Cardiac fibroblast (primary cell): ENCODE measurements around the gene ATG14.
"Not testable (repeated sequence)": the region's sequence is repeated elsewhere in the genome, so short reads cannot be mapped to it uniquely, and the experiment has no call there.

Experiments
- DNase-seq, 2 donors: peaks; one replicate each; pipeline versions ENCODE4 v3.0.0 to v3.0.0-alpha.2; 2010; ENCODE audit warnings: low read depth in 2 of 2
- H3K4me3 ChIP-seq, 2 donors: replicated peaks in 1 of 2; 1 replicate in 1 of 2; 2 replicates in 1 of 2; pipeline ENCODE4 v1.5.1; 2011; ENCODE audit warnings: low read depth in 2 of 2, low read length in 2 of 2, mild to moderate bottlenecking in 2 of 2, moderate library complexity in 1 of 2
- TF ChIP-seq, protein P1 (sequence below): IDR thresholded peaks from one replicate; pipeline ENCODE4 v1.5.1; 2011; ENCODE audit warnings: low read depth, mild to moderate bottlenecking, low read length, inconsistent platforms

ATG14 gene, protein sequence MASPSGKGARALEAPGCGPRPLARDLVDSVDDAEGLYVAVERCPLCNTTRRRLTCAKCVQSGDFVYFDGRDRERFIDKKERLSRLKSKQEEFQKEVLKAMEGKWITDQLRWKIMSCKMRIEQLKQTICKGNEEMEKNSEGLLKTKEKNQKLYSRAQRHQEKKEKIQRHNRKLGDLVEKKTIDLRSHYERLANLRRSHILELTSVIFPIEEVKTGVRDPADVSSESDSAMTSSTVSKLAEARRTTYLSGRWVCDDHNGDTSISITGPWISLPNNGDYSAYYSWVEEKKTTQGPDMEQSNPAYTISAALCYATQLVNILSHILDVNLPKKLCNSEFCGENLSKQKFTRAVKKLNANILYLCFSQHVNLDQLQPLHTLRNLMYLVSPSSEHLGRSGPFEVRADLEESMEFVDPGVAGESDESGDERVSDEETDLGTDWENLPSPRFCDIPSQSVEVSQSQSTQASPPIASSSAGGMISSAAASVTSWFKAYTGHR

DNA sequence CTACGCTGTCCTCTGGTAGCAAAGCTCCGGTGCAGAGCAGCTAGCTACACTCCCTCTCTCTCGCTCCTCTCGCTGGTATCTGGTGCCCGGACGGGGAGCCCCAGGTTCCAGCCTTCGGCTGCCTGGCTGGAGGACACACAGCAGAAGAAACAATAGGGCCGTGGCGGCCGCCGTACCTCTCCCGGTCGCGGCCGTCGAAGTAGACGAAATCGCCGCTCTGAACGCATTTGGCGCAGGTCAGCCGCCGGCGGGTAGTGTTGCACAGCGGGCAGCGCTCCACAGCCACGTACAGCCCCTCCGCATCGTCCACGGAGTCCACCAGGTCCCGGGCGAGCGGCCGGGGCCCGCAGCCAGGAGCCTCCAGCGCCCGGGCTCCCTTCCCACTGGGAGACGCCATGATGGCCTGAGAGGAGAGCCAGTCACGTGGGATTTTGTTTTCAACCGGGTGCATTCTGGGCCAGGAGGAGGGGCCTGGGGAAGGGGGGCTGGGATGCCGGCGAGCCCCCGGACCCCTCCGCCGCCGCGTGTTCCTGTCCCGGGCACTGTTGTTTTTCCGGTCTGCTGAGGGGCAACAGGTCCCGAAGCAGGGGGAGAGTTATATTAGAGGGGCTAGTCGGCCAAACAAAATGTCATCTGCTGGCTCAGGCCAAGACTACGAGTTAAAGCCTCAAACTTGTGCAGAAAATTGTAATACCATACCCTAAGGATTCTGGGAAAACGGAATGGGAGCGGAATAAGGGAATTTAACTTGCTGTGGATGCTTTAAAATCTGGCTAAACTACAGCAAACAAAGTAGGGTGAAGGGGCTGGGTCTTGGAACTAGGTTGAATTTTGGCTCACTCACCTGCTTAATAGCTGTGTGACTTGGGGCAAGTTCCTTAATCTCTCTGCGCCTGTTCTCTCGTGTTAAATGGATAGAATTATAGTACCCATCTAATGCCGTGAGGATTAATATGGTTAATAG lies at the start of gene ATG14:
Gene ATG14 (minus strand): TSS at position 405 of the 964 bp plus-strand sequence. CDS start 8 bp downstream, at position 397.
- TF ChIP-seq, protein P1, sequence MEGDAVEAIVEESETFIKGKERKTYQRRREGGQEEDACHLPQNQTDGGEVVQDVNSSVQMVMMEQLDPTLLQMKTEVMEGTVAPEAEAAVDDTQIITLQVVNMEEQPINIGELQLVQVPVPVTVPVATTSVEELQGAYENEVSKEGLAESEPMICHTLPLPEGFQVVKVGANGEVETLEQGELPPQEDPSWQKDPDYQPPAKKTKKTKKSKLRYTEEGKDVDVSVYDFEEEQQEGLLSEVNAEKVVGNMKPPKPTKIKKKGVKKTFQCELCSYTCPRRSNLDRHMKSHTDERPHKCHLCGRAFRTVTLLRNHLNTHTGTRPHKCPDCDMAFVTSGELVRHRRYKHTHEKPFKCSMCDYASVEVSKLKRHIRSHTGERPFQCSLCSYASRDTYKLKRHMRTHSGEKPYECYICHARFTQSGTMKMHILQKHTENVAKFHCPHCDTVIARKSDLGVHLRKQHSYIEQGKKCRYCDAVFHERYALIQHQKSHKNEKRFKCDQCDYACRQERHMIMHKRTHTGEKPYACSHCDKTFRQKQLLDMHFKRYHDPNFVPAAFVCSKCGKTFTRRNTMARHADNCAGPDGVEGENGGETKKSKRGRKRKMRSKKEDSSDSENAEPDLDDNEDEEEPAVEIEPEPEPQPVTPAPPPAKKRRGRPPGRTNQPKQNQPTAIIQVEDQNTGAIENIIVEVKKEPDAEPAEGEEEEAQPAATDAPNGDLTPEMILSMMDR: no peak
- peak within 1 kb of the TSS; percentile 76 to 91 for H3K4me3 ChIP-seq
- peak; percentile 82 to 85 for DNase-seq

DNA sequence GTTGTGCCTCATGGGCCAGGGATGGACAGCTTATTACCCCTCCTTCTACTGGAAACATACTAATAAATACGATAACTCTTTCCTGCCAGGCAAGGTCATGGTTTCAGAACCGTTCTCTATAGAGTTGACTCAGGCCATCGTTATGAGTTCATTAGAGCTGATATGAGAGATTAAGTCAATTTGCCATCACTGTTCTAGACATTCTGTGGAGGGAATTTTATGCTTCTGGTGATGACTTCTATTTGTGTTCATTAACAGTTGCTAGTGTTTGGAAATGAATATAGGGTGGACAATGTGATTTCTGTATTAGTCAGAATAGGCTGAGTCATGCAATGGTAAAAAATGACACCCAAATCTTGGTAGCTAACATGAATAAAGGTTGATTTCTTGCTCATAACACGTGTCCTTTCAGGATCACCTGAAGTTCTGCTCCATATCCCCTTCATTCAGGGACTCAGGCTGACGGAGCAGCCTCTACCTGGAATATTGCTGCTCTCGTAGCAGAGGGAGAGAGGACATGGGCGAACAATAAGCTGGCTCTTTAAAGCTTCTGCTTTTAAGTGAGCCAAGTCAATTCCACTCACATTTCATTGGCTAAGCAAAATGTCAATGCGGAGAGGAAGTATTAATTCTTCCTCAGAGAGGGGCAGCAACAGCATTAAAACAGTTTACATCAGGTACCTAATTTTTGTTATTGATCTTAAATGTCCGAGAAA lies 47.3 kb upstream of the ATG14 start:
- H3K4me3 ChIP-seq: no peak overlapping the region
- DNase-seq: peak; percentile 41 to 61
- TF ChIP-seq, protein P1: no peak

DNA sequence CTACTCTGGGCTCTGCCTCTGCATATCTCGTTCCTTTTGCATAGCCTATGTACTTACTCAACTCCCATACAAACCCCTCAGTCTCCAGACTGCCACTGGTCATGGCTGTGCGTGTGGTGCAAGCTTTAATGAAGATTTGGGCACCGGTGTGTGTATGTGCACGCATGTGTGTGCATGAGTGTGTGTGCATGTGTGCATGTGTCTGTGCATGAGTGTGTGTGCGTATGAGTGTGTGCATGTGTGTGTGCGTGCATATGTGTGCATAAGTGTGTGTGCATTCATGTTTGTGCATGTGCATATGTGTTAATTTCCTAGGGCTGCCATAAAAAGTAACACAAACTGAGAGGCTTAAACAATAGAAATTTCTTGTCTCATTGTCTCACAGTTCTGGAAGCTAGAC lies 45.9 kb upstream of the ATG14 start:
- H3K4me3 ChIP-seq: no peak overlapping the region
- DNase-seq: no peak
- TF ChIP-seq, protein P1: no peak

DNA sequence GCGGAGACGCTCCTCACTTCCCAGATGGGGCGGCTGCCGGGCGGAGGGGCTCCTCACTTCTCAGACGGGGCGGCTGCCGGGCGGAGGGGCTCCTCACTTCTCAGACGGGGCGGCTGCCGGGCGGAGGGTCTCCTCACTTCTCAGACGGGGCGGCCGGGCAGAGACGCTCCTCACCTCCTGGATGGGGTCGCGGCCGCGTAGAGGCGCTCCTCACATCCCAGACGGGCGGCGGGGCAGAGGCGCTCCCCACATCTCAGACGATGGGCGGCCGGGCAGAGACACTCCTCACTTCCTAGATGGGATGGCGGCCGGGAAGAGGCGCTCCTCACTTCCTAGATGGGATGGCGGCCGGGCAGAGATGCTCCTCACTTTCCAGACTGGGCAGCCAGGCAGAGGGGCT lies 44.8 kb upstream of the ATG14 start:
- not testable (repeated sequence) for H3K4me3 ChIP-seq

DNA sequence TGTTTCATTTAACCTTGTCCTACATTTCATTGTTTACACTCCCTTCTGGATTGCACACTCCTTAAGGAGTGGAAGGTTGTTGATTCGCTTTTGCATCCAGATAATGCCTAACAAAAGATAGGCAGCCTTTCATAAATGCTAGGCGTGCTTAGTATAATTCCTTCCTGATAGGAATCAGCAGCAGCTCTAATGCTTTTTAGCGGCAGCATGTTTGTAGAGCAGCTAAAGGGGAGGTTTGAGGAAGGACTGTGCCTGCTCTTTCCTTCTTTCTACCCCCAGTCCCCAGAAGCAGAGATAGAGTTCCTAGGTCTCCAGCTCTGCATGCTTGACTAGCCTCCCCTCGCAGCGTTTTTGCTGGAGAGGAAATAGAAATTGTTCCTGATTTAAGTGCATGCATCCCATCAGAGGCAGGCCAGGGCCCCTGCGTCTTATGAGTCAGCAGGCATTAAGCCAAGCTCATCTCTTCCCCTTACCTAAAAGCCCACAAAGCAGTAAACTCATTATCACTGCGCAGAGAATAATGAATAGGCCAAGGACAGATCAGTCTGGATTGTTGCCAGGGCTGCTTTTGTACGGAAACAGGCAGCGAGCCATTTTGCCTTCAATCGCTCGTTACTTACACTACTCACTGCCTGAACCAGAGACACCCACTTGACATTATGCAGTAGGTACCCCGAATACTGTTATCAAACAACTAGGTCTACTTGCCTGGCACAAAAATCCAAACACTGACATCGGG lies 42.8 kb upstream of the ATG14 start:
- DNase-seq: peak; percentile 70 to 90
- no peak overlapping the region for H3K4me3 ChIP-seq
- TF ChIP-seq, protein P1: no peak

More for the DNA sequence above, 44.8 kb upstream of the ATG14 start:
- DNase-seq: not testable (repeated sequence)

DNA sequence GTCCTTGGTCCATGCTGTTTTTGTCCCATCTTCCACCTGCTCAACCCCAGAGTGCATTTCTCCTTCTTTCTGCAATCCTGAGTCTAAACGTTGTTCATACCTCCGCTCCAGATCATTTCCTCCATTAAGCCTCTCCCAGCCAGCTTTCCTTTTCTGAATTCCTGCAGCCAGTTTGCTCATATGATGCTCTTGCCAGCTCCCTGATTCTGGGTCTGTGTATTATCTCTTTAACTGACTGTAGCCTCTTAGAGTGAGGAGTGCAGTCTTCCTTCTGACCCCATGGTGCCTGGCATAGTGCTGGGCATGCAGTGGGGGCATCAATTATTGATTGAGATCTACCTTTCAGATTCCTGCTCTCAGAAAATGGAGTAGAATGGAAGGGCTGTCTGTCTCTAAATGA lies 40.3 kb upstream of the ATG14 start:
- H3K4me3 ChIP-seq: no peak overlapping the region
- DNase-seq: peak in 1 of 2 donors; percentile 33
- TF ChIP-seq, protein P1: no peak
